Caco-2 (cell line): ENCODE measurements around the gene RD3L. TPM values are rescaled to one million over a fixed set of nuclear protein-coding genes. Genes with fewer than 3 reads are reported as not detected.

Experiments used
- BruUV-seq: library from RNA; stranded (reverse); fragments of 400-500 nt; replicated peaks from 2 replicates; lab custom pipeline; 2021; lab: Mats Ljungman, UMichigan
- CTCF ChIA-PET: fragments of 300-600 bp; sonication (Branson Sonifier 250); formaldehyde crosslinking; loops from one replicate; lab custom pipeline; 2022; ENCODE audit warnings: antibody characterized with exemption; lab: Charles Lee
- POLR2A ChIA-PET: fragments of 300-600 bp; sonication (Branson Sonifier 250); formaldehyde crosslinking; loops from one replicate; lab custom pipeline; 2022; ENCODE audit warnings: antibody characterized with exemption; lab: Charles Lee
- DNase-seq, 2 experiments: peaks; one replicate each; pipeline versions ENCODE4 v3.0.0 to v3.0.0-alpha.2; 2020 to 2022
- H3K27me3 ChIP-seq: replicated peaks from 2 replicates; pipeline ENCODE4 v1.6.0; 2011; ENCODE audit warnings: low read length; ENCODE audit not compliant: control insufficient read depth, insufficient read depth
- H3K36me3 ChIP-seq: 2 replicates; pipeline ENCODE4 v1.5.1; 2011; ENCODE audit warnings: low read length; ENCODE audit not compliant: control insufficient read depth, insufficient read depth
- H3K4me1 ChIP-seq: fragments of 250-450 bp; sonication (Bioruptor Pico); 2 replicates; pipeline ENCODE4 v1.5.1; 2020; ENCODE audit warnings: mild to moderate bottlenecking
- H3K4me3 ChIP-seq: 2 replicates; pipeline ENCODE4 v1.5.1; 2011; ENCODE audit warnings: low read depth, mild to moderate bottlenecking, control low read depth, low read length
- H3K9me3 ChIP-seq: fragments of 250-450 bp; sonication (Bioruptor Pico); 2 replicates; pipeline ENCODE4 v1.5.1; 2020; ENCODE audit warnings: mild to moderate bottlenecking, moderate library complexity
- H3K27ac Mint-ChIP-seq: one replicate; pipeline ENCODE4 v1.8.0; 2022; ENCODE audit warnings: mixed read lengths; ENCODE audit not compliant: unreplicated experiment
- H3K27me3 Mint-ChIP-seq: one replicate; pipeline ENCODE4 v1.8.0; 2022; ENCODE audit warnings: mixed read lengths; ENCODE audit not compliant: insufficient read depth, unreplicated experiment
- H3K36me3 Mint-ChIP-seq: one replicate; pipeline ENCODE4 v1.8.0; 2022; ENCODE audit warnings: mild to moderate bottlenecking, mixed read lengths; ENCODE audit not compliant: insufficient read depth, unreplicated experiment
- H3K4me1 Mint-ChIP-seq: one replicate; pipeline ENCODE4 v1.8.0; 2022; ENCODE audit warnings: low read depth, mixed read lengths; ENCODE audit not compliant: unreplicated experiment
- H3K4me3 Mint-ChIP-seq: one replicate; pipeline ENCODE4 v1.8.0; 2022; ENCODE audit warnings: mild to moderate bottlenecking, moderate library complexity, mixed read lengths; ENCODE audit not compliant: unreplicated experiment
- H3K9me3 Mint-ChIP-seq: one replicate; pipeline ENCODE4 v1.8.0; 2022; ENCODE audit warnings: mixed read lengths; ENCODE audit not compliant: unreplicated experiment
- intact Hi-C: fragments of 100-400 bp; cut with micrococcal nuclease; formaldehyde crosslinking; loops from one replicate; pipeline ENCODE4 v1.10.0; 2022; ENCODE audit not compliant: unreplicated experiment
- total RNA-seq: library from RNA; stranded (reverse); gene quantifications from 2 replicates; pipeline ENCODE4 v1.2.3, GENCODE V29; 2022
- TF ChIP-seq, protein P1 (sequence below), 2 experiments: fragments of 200-600 bp in 1 of 2; IDR thresholded peaks; 1 replicate in 1 of 2; 2 replicates in 1 of 2; pipeline versions ENCODE4 v1.5.1 to v1.8.0; 2011 to 2022; ENCODE audit warnings: antibody characterized with exemption in 1 of 2, control low read depth in 1 of 2, inconsistent platforms in 1 of 2, low read depth in 1 of 2, low read length in 1 of 2, mild to moderate bottlenecking in 1 of 2, moderate library complexity in 1 of 2; ENCODE audit not compliant: insufficient read depth in 1 of 2, severe bottlenecking in 1 of 2, unreplicated experiment in 1 of 2

The RD3L gene
- total RNA-seq, 1 experiment from 2014 or later = not detected

DNA sequence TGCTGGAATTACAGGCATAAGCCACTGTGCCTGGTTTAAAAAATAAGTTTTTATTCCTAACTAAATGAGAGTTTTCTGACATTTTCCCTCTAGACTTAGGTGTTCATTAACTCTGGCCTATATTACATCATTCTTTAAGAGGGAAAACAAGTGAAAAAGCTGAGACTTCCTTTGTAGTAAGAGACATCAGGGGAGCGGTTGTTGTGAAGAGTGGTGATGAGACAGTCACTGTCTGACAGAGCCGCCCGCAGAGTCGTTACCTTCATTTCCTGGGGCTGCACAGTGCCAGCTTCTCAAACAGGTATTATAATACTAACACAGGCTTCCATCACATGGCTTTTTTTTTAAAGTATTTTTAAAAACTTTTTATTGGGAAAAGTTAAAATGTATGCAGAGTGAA is 33.7 kb downstream of the RD3L start:
- CTCF ChIA-PET = no interaction called here
- POLR2A ChIA-PET = no interaction called here
- H3K27me3 Mint-ChIP-seq = no peaks in the 10 kb centered on the region
- H3K4me1 Mint-ChIP-seq = peaks cover 6% of the 10 kb centered on the region
- H3K36me3 Mint-ChIP-seq = no peaks in the 10 kb centered on the region
- Histone ChIP-seq H3K9me3 (no peaks in the 10 kb centered on the region), H3K27me3 (no peaks in the 10 kb centered on the region), H3K36me3 (no peaks in the 10 kb centered on the region; the same call in 1 of the 2 replicates), H3K4me3 (no peak overlapping the region), H3K4me1 (no peaks in the 10 kb centered on the region)
- TF ChIP-seq, protein P1, sequence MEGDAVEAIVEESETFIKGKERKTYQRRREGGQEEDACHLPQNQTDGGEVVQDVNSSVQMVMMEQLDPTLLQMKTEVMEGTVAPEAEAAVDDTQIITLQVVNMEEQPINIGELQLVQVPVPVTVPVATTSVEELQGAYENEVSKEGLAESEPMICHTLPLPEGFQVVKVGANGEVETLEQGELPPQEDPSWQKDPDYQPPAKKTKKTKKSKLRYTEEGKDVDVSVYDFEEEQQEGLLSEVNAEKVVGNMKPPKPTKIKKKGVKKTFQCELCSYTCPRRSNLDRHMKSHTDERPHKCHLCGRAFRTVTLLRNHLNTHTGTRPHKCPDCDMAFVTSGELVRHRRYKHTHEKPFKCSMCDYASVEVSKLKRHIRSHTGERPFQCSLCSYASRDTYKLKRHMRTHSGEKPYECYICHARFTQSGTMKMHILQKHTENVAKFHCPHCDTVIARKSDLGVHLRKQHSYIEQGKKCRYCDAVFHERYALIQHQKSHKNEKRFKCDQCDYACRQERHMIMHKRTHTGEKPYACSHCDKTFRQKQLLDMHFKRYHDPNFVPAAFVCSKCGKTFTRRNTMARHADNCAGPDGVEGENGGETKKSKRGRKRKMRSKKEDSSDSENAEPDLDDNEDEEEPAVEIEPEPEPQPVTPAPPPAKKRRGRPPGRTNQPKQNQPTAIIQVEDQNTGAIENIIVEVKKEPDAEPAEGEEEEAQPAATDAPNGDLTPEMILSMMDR (IDR thresholded peaks at IDR 0.05; ENCODE audit: insufficient read depth in 1 of 2, low read depth in 1 of 2, low read length in 1 of 2, severe bottlenecking in 1 of 2, unreplicated experiment in 1 of 2) = no peak
- no peak for DNase-seq
- H3K4me3 Mint-ChIP-seq = no peak overlapping the region
- intact Hi-C loops = no loop called here
- no peak overlapping the region for H3K27ac Mint-ChIP-seq
- no peaks in the 10 kb centered on the region for H3K9me3 Mint-ChIP-seq
- no TSS peak for BruUV-seq

DNA sequence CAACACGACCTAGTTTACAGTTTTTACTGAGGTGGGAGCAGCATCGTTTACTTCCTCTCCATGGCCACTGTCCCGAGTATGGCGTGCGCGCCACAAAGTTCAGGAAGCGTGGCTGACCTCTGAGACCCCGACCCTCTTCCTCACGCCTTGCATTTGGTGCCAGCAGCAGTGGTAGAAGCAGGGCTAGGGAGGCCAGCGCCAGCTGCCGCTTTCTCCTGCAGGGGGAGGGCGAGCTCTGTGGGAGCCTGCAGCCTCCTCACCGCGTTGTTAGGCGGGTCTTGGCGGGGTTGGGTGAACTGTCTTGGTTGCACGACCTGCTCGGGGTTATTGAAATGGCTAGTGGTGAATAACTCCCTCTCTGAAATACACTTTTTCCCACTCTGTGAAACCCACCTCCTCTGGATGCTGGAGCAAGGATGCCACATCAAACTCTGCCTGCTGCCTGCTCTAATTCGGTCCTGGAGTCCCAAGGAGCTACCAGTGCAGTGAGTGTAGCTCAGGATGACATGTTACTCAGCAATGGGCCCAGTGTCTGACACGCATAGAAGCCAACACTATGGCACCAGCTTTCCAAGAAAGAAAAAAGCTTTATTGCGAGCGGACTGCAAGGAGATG is 36.4 kb downstream of the RD3L start:
- Histone ChIP-seq H3K36me3 (no peaks in the 10 kb centered on the region), H3K4me3 (no peak overlapping the region), H3K4me1 (no peaks in the 10 kb centered on the region), H3K27me3 (no peaks in the 10 kb centered on the region), H3K9me3 (no peaks in the 10 kb centered on the region)
- no TSS peak for BruUV-seq
- DNase-seq = no peak
- CTCF ChIA-PET = interaction anchor here (0.6 kb wide), 1 partner anchor 26 kb away, joined by 4 read pairs; no protein-coding TSS in a partner anchor
- POLR2A ChIA-PET = no interaction called here
- H3K36me3 Mint-ChIP-seq = no peaks in the 10 kb centered on the region
- no peak overlapping the region for H3K27ac Mint-ChIP-seq
- no peaks in the 10 kb centered on the region for H3K9me3 Mint-ChIP-seq
- H3K27me3 Mint-ChIP-seq = no peaks in the 10 kb centered on the region
- intact Hi-C loops = no loop called here
- H3K4me1 Mint-ChIP-seq = peaks cover 6% of the 10 kb centered on the region
- TF ChIP-seq, protein P1 (IDR thresholded peaks at IDR 0.05; ENCODE audit: insufficient read depth in 1 of 2, low read depth in 1 of 2, low read length in 1 of 2, severe bottlenecking in 1 of 2, unreplicated experiment in 1 of 2) = no peak
- no peak overlapping the region for H3K4me3 Mint-ChIP-seq

DNA sequence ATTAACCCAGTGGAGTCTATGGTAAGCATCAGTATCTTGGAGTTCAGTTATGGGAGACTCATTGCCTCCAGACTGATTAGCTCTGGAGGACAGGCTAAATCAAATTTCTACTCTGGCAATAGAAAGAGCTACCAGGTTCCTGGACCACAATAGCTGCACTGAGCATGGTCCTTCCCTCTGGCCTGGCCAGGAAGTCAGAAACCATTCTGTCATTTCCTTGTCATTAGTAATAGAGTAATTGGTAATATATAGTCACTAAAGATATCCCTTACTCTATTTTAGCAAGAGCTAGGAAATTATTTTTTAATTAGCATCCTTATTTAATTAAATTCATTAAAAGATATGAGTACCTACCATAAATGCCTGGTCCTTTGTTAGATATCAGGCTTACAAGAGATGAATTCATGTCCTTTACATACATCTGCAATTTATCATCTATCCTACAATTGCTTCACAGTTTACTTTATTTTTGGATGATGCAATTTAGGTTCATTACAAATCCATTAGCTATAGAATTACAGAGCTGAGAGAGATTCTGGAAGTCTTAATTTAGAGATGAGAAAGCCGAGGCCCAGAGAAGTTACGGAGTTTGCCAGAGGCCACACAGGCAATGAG is 37.7 kb downstream of the RD3L start:
- H3K9me3 Mint-ChIP-seq = no peaks in the 10 kb centered on the region
- no peaks in the 10 kb centered on the region for H3K36me3 ChIP-seq
- no peaks in the 10 kb centered on the region for H3K36me3 Mint-ChIP-seq
- intact Hi-C loops = no loop called here
- no TSS peak for BruUV-seq
- POLR2A ChIA-PET = no interaction called here
- no peak overlapping the region for H3K4me3 ChIP-seq
- H3K4me3 Mint-ChIP-seq = no peak overlapping the region
- no peak overlapping the region for H3K27ac Mint-ChIP-seq
- H3K9me3 ChIP-seq = no peaks in the 10 kb centered on the region
- no peaks in the 10 kb centered on the region for H3K4me1 Mint-ChIP-seq
- TF ChIP-seq, protein P1 (IDR thresholded peaks at IDR 0.05; ENCODE audit: insufficient read depth in 1 of 2, low read depth in 1 of 2, low read length in 1 of 2, severe bottlenecking in 1 of 2, unreplicated experiment in 1 of 2) = no peak
- H3K4me1 ChIP-seq = no peaks in the 10 kb centered on the region
- CTCF ChIA-PET = interaction anchor here (0.7 kb wide), 1 partner anchor 87 kb away, joined by 4 read pairs; no protein-coding TSS in a partner anchor
- DNase-seq = no peak
- H3K27me3 Mint-ChIP-seq = no peaks in the 10 kb centered on the region
- H3K27me3 ChIP-seq = no peaks in the 10 kb centered on the region
